ENCODE results near the gene MIOS. TPM values are rescaled to one million over a fixed set of nuclear protein-coding genes. Genes with fewer than 3 reads are reported as not detected.
"Not testable (repeated sequence)": the region's sequence is repeated elsewhere in the genome, so short reads cannot be mapped to it uniquely, and the experiment has no call there.

Gene MIOS
- total RNA-seq, 1 donor from 2014 or later: 81.3 TPM

- peaks cover 5% of the 10 kb centered on the region for H3K9me3 Mint-ChIP-seq
- peaks cover 12% of the 10 kb centered on the region for H3K36me3 Mint-ChIP-seq (ENCODE audit: low read depth)
- H3K27me3 Mint-ChIP-seq: no peaks in the 10 kb centered on the region
- CTCF ChIA-PET: no interaction called here
- DNase-seq (no peak), ATAC-seq (ENCODE audit: low read depth) (no peak)
- H3K27ac Mint-ChIP-seq: no peak overlapping the region
- no peaks in the 10 kb centered on the region for H3K4me1 Mint-ChIP-seq
- intact Hi-C loops (cut with micrococcal nuclease): no loop called here
- TF ChIP-seq CTCF (IDR thresholded peaks at IDR 0.05): no peak
- POLR2A ChIA-PET: no interaction called here
- no peak overlapping the region for H3K4me3 Mint-ChIP-seq
These were observed 13.3 kb upstream of the MIOS start for GRCh38 chr7:7553386-7553785.

- Mint-ChIP-seq H3K27ac (no peak overlapping the region), H3K36me3 (ENCODE audit: low read depth) (peaks cover 18% of the 10 kb centered on the region), H3K4me1 (no peaks in the 10 kb centered on the region), H3K9me3 (peaks cover 11% of the 10 kb centered on the region), H3K4me3 (no peak overlapping the region), H3K27me3 (no peaks in the 10 kb centered on the region)
- DNase-seq (no peak), ATAC-seq (ENCODE audit: low read depth) (no peak)
- TF ChIP-seq CTCF (IDR thresholded peaks at IDR 0.05): no peak
- ChIA-PET CTCF (no interaction called here), POLR2A (no interaction called here)
- intact Hi-C loops (cut with micrococcal nuclease): no loop called here
These were observed 12.7 kb upstream of the MIOS start for GRCh38 chr7:7554021-7554432.

- H3K4me1 Mint-ChIP-seq: no peaks in the 10 kb centered on the region
- ChIA-PET POLR2A (no interaction called here), CTCF (no interaction called here)
- intact Hi-C loops (cut with micrococcal nuclease): no loop called here
- H3K4me3 Mint-ChIP-seq: no peak overlapping the region
- no peak for ATAC-seq (ENCODE audit: low read depth)
- H3K36me3 Mint-ChIP-seq (ENCODE audit: low read depth): peaks cover 25% of the 10 kb centered on the region
- no peak overlapping the region for H3K27ac Mint-ChIP-seq
- no peaks in the 10 kb centered on the region for H3K27me3 Mint-ChIP-seq
- H3K9me3 Mint-ChIP-seq: peaks cover 16% of the 10 kb centered on the region
- TF ChIP-seq CTCF (IDR thresholded peaks at IDR 0.05): no peak
- DNase-seq: no peak
These were observed 11.8 kb upstream of the MIOS start for GRCh38 chr7:7554649-7555575.

GRCh38 chr7:7556852-7557251 lies 9.8 kb upstream of the MIOS start:
- no peaks in the 10 kb centered on the region for H3K27me3 Mint-ChIP-seq
- intact Hi-C loops (cut with micrococcal nuclease): no loop called here
- H3K27ac Mint-ChIP-seq: no peak overlapping the region
- H3K4me3 Mint-ChIP-seq: no peak overlapping the region
- no peak for ATAC-seq (ENCODE audit: low read depth)
- peaks cover 26% of the 10 kb centered on the region for H3K36me3 Mint-ChIP-seq (ENCODE audit: low read depth)
- ChIA-PET POLR2A (interaction anchor here (0.6 kb wide), 1 partner anchor 1109 kb away, joined by 7 read pairs; the partner anchor contains the start of gene DAGLB), CTCF (no interaction called here)
- DNase-seq: no peak
- H3K4me1 Mint-ChIP-seq: no peaks in the 10 kb centered on the region
- no peak for TF ChIP-seq CTCF (IDR thresholded peaks at IDR 0.05)
- peaks cover 19% of the 10 kb centered on the region for H3K9me3 Mint-ChIP-seq

- ChIA-PET POLR2A (no interaction called here), CTCF (no interaction called here)
- H3K4me3 Mint-ChIP-seq: no peak overlapping the region
- ATAC-seq (ENCODE audit: low read depth) (no peak), DNase-seq (no peak)
- no peaks in the 10 kb centered on the region for H3K27me3 Mint-ChIP-seq
- peaks cover 23% of the 10 kb centered on the region for H3K36me3 Mint-ChIP-seq (ENCODE audit: low read depth)
- TF ChIP-seq CTCF (IDR thresholded peaks at IDR 0.05): no peak
- peaks cover 19% of the 10 kb centered on the region for H3K9me3 Mint-ChIP-seq
- intact Hi-C loops (cut with micrococcal nuclease): no loop called here
- no peak overlapping the region for H3K27ac Mint-ChIP-seq
- H3K4me1 Mint-ChIP-seq: no peaks in the 10 kb centered on the region
These were observed 9.4 kb upstream of the MIOS start for GRCh38 chr7:7557252-7557651.

GRCh38 chr7:7561591-7561990 lies 5.1 kb upstream of the MIOS start:
- DNase-seq; intact Hi-C loops (cut with micrococcal nuclease); H3K4me3 Mint-ChIP-seq; H3K4me1 Mint-ChIP-seq; H3K27me3 Mint-ChIP-seq; H3K27ac Mint-ChIP-seq; ATAC-seq (ENCODE audit: low read depth); POLR2A ChIA-PET; CTCF ChIA-PET: not testable (repeated sequence)
- H3K9me3 Mint-ChIP-seq: peaks cover 19% of the 10 kb centered on the region
- H3K36me3 Mint-ChIP-seq (ENCODE audit: low read depth): peaks cover 23% of the 10 kb centered on the region
